ENCODE data around the gene TAF15.

DNA sequence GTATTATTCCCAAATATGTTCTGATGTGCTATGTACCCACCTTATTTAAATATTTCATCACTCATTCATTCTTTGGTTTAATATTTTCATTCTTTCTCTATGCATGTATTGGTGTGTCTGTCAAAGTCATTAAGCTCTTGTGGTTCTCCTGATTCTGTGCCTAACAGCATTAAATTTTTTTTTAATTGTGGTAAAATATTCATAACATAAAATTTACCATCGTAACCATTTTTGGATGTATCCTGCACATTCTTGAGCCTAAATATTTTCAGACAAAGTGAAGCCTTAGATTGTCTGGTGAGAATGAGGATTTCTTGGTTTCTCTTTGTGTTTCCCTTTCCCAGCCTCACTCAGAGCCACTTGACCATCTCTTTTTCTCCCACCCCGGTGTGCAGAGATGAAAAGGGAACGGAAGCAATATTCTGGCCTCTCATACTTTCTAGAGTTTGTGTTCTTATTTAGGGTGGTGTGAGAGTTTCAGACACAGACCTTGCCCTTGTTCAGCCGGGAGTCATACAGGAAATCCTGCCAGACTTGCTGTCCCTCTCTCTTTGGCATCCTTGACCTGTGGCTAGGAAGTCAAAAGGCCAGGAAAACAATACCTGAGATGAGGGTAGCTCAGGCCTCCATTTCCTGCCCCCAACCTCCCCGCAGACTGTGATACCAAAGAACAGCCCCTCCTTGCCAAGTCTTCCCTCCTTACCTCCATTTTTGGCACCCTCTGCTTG is 66.0 kb downstream of the TAF15 start:
- TF ChIP-seq EZH2phosphoT487 (IDR thresholded peaks at IDR 0.05; ENCODE audit: borderline replicate concordance, low read depth) = no peak
- TF ChIP-seq POLR2AphosphoS5 (IDR thresholded peaks at IDR 0.05; ENCODE audit: low read depth, low read length) = no peak
- TF ChIP-seq, protein P1, sequence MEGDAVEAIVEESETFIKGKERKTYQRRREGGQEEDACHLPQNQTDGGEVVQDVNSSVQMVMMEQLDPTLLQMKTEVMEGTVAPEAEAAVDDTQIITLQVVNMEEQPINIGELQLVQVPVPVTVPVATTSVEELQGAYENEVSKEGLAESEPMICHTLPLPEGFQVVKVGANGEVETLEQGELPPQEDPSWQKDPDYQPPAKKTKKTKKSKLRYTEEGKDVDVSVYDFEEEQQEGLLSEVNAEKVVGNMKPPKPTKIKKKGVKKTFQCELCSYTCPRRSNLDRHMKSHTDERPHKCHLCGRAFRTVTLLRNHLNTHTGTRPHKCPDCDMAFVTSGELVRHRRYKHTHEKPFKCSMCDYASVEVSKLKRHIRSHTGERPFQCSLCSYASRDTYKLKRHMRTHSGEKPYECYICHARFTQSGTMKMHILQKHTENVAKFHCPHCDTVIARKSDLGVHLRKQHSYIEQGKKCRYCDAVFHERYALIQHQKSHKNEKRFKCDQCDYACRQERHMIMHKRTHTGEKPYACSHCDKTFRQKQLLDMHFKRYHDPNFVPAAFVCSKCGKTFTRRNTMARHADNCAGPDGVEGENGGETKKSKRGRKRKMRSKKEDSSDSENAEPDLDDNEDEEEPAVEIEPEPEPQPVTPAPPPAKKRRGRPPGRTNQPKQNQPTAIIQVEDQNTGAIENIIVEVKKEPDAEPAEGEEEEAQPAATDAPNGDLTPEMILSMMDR (IDR thresholded peaks at IDR 0.05) = no peak
- no peak for TF ChIP-seq CHD2 (IDR thresholded peaks at IDR 0.05; ENCODE audit: low read length, partially characterized antibody)
- no peak for TF ChIP-seq SIN3A (IDR thresholded peaks at IDR 0.05; ENCODE audit: borderline replicate concordance, low read depth, low read length)
- TF ChIP-seq RAD21 (IDR thresholded peaks at IDR 0.05; ENCODE audit: low read length) = no peak
- TF ChIP-seq YY1 (IDR thresholded peaks at IDR 0.05; ENCODE audit: low read depth) = no peak
- TF ChIP-seq GABPA (IDR thresholded peaks at IDR 0.05; ENCODE audit: low read depth) = no peak
- no peak for TF ChIP-seq JUND (IDR thresholded peaks at IDR 0.05)
- TF ChIP-seq FOSL2 (IDR thresholded peaks at IDR 0.05; ENCODE audit: borderline replicate concordance, low read depth) = no peak
- no peak for TF ChIP-seq NRF1 (IDR thresholded peaks at IDR 0.05; ENCODE audit: low read depth, low read length)
